Measurements from ENCODE around the gene RGS4.

The RGS4 gene

DNA sequence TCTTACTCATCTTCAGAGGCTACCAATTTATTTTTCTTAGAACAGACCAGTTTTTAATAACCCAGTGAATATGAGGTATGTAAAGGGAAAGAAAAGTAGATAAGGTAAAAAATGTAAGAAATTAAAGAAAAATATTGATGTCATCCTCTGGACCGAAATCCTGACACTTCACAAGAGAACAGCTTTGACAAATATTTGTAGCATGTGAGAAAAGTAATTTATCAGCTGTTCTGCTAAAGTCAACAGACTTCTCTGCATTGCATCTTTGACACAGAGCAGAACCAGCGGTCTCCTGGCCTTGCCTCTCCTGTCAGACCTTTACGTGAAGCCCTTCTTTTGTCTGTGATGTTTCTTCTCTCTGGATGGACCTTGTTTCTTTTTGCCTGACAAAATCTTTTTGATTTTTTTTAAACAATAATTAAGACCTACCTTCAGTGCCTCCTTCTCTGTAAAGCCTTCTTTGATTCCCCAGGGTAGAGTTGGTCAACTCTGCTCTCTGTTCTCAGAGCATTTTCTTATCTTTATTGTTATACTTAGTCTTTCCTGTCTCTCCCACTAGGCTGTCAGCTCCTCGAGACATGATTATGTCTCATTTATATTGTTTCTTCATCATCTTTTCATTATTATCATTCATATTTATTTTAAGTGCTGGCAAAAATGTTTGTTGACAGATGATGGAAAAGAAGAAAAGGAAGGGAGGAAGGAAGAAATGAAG is 35.4 kb downstream of the RGS4 start:
- ATAC-seq (no peak), DNase-seq (no peak)

DNA sequence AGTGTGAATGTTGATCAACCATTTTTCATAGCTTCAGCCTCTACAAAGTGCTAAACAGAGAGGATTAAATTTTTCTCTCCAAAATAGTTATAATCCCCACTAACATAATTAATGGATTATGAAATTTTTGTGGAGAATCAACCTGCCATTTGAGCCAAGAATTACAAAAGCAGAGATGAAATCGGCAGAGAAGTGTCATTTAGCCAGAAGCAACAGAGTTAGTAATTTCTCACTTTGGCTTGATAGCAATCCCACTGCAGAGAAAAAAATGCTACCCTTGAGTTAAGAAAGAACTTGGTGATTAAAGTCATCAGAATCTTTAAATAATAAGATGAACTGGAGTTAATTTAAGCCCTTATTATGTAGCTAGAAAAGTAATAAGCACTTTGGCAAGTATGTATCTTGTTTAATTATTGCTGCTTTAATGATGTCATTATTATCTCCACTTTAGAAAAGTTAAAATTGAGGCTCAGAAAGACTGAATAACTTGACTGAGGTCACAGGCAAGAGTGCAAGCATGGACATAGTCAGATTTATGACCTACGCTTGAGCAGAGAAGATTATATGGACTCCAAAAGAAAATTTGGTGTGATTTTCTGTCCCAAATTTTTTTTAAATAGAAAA is 37.3 kb downstream of the RGS4 start:
- ATAC-seq (no peak), DNase-seq (no peak)

- ATAC-seq (no peak), DNase-seq (no peak)
Measured at GRCh38 chr1:163107655-163108054, 38.5 kb downstream of the RGS4 start.

GRCh38 chr1:163115887-163116286 is 46.7 kb downstream of the RGS4 start:
- ATAC-seq (no peak), DNase-seq (no peak)

- ATAC-seq = no peak
- DNase-seq = no peak
Measured at GRCh38 chr1:163119707-163120106, 50.5 kb downstream of the RGS4 start.

- ATAC-seq (no peak), DNase-seq (no peak)
Measured at GRCh38 chr1:163120372-163120771, 51.2 kb downstream of the RGS4 start.

- ATAC-seq (no peak), DNase-seq (no peak)
Measured at GRCh38 chr1:163124812-163125211, 55.7 kb downstream of the RGS4 start.

All from stimulated activated naive CD8-positive, alpha-beta T cell treated with anti-CD3 and anti-CD28 coated beads, Interleukin-15, Interleukin-2, amounts not matched to agents 100 U/mL and 50 U/mL, for 24 hours (primary cell).